HS-5 (cell line): ENCODE measurements around the gene MIB1.
"Not testable (repeated sequence)": the region's sequence is repeated elsewhere in the genome, so short reads cannot be mapped to it uniquely, and the experiment has no call there.

Experiments used
- DNase-seq: peaks from one replicate; pipeline ENCODE4 v3.0.0-alpha.2; 2012; ENCODE audit warnings: low read depth

Gene MIB1

DNA sequence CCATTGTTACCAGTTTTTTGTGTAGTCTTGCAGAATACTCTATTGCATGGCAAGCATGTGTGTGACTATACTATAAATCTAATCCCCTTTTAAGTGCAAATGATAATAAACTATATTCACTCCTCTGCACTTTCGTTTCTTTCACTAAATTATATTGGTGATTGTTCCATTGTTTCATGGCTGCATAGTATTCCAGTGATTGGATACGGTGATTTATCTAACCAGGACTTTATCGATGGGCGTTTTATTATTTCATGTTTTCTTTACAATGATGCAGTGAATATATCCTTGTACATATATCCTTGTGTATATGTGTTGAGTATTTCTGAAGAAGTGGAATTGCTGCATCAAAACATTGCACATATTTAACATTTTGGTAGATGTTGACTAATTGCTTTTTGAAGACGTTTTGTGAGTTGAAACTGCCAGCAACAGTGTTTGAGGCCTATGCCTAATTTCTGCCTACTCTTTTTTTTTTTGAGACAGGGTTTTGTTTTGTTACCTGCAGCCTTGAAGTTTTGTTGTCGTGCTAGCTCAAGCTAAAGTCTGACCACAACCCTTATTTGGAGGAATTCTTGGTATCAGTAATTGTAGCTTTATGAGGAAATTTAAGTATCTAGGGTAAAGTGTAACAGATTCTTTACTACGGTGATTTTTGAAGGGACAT, 2.7 kb downstream of the MIB1 start:
- no peak for DNase-seq

DNA sequence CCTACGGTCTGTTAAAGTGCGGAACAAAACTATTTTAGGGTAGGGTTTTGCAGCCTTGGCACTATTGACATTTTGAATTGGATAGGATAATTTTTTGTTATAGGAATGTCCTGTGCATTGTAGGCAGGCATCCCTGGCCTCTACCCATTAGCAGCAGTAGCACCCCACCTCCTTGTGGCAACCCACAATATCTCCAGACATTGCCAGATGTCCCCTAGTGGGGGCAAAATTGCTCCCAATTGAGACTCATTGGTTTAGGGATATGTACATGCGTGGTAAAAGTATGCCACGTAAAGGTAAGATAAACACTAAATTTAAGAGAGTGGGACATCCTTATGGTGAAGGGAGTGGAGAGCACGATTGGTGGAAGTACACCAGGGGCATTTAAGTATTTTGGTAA, 4.6 kb downstream of the MIB1 start:
- no peak for DNase-seq

DNA sequence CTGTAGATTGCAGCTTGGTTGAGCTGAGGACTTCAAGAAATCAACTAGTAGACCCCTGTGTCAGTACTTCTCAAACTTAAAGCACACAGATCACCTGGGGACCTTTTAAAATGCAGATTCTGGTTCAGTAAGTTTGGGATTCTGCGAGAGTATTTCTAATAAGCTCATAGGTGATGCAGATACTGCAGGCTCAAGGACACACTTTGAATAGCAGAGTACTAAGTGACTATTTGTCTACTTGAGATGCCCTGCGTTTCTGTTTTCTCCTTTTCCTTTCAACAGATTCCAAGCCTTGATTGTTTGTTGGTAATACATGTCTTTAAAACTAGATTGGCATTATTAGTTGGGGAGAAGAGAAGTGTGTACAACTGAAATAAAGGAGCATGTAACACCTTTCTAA, 6.7 kb downstream of the MIB1 start:
- no peak for DNase-seq

DNA sequence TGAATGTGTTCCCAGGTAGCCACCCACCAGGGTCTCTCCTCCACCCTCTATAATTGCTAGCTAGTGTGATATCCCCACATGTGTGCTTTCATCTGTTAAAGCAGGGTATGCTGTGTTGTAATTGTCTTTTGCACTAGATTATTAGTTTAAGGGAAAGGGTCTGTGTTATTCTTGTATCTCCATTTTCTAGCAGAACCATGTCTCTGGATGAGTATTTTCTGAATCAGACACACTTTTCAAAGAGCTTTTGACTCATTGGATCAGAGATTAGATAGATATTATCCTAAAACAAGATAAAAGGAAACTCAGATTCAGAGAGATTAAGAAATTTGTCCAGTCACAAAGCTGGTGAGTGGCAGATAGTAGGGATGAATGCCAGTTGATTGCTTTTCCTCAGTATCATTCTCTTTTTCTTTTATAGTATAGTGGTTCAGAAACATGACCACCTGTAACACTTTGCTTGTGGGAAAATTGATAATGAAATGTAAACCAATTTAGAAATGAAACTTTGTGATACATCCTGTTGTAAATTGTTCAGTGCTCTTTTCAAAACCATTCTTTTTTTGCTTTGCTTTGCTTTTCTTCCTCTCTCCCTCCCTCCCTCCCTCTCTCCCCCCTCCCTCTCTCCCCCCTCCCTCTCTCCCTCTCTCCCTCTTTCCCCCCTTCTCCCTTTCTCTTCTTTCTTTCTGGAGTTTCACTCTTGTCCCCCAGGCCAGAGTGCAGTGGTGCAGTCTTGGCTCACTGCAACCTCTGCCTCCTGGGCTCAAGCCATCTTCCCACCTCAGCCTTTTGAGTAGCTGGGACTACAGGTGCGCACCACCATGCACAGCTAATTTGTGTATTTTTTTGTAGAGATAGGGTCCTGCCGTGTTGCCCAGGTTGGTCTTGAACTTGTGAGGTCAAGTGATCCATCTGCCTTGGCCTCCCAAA, 7.4 kb downstream of the MIB1 start:
- no peak for DNase-seq

DNA sequence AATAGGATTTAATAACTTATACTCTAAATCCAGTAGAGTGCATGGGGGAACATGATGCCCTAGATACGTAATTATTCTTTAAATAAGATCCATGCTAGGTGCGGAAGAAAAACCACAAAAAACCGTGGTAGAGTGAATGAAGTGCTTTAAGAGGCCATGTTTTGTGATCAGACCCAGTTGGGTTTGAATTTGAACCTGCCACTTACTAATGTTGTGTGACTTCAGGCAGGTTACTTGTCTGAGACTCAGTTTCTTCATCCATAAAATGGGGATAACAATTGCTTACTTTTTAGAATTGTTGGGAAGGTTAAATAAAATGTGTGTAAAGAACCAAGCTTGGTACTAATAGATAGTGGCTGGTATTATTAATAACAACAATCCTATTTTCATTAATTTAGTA, 17.2 kb downstream of the MIB1 start:
- no peak for DNase-seq

DNA sequence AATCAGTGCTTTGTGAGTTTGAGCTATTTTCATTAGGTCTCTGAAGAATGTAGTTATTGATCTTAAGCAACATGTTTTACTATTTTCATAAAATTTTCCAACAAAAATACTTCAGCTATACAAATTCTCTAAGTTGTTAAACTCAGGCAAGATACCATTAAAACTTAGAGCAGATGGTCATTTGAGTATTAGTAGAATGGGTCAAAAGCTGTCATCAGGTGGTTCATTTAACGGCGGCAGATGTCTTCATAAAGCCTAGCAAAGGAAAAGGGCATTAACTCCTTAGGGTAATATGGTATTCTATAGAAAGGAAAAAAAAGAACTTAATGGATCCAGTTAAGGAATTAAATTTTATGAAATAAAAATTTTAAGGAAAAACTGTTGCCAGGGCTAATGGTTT, 19.2 kb downstream of the MIB1 start:
- no peak for DNase-seq

DNA sequence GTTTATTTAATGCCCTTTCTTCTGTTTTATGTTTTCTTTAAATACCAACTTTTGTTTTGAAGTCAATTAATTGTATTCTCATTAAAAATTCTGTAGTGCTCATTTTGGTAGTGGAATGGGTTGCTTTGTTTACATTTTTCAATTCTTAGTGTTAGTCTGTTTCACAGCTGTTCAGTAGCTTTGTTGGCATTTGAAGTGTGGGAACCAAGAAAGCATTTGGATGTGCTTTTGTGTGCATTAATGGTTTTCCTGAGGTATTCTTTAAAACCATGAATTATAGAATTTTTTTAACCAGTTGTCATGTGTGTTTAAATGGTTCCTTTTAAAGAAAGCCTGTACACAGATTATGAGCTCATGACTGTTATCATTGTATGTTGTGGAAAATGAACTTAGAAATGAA, 19.7 kb downstream of the MIB1 start:
- DNase-seq: no peak

DNA sequence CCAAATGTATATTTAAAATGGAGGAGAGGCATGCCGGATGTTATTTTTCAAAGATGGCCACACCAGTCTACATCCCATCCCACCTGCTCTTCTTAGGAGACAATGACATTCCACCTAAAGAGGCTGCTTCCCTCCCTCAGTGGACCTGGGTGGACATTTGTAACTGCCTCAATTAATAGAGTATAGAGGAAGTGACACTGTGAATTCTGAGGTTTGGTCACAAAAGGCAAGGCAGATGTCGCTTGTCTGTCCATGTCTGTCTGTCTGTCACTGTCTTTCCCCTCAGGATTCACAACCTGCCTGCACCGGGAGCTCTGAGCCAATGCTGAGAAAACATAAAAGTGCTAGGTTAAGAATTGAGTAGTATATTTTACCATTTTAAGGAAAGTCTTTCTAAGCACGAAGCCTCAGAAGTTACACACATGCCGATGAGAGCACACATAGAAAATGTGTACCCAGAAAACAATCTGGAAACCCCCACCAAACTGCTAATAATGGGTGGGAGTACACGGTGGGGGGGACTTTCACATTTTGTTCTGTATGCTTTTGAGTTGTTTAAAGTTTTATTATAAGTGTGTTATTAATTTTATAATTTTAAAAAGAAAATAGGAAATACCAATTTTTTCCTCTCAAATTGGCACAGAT, 21.0 kb downstream of the MIB1 start:
- DNase-seq: no peak

DNA sequence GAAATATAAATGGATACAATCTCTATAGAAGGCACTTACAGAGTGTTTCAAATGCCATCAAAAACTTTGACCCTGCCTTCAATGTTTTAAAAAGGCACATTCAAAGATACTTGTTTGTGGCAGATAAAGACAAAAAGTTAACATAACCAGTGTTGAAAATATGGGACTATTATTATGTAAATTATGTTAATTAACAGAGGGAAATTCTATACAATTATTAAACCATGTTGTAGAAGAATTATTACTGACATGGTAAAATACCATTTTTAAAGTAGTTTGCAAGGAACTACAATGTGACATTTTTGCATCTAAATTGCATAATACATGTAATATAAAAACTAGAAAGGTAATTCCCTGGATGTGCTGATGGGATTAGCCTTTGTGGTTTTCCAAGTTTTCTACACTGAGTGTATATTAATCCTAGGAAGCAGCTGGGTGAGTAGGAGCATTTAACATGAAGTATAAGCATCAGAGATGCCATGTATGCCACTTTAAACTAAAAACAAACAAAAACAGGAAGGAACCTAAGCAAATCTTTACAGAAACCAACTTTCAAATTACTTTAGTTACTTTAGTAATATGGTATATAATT, 21.7 kb downstream of the MIB1 start:
- no peak for DNase-seq

DNA sequence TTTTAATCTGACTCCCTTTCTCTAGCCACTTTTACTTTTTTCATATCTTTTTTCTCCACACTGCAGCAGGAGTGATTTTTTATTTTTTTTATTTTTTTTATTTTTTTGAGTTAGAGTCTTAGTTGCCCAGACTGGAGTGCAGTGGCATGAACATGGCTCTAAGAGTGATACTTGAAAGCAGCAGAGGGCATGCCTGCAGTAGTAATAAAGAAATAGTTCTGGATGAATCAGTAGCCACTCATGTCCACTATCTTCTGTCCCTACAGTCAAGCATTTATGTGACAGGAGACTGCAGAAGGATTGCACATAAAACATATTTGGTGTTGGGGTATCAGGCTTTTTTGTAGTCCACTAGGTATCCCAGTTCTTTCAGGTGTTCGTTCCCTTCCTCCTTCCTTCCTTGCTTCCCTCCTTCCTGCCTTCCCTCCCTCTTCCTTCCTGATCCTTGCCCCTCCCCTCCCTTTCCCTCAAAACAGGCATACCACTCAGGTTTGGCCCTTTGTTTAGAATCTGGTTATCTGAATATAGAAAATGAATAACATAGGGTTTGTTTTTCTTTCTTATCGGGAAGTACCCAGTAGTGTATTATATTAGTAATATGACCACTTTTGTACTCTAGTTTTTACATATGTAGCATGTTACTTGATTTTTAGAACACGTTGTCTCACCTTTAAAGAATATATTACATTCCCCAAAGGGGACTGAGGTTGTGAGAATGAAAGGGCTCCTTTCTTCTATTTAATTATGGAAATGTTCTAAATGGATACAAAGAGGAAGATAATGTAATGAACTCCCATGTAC, 23.5 kb downstream of the MIB1 start:
- DNase-seq: no peak

DNA sequence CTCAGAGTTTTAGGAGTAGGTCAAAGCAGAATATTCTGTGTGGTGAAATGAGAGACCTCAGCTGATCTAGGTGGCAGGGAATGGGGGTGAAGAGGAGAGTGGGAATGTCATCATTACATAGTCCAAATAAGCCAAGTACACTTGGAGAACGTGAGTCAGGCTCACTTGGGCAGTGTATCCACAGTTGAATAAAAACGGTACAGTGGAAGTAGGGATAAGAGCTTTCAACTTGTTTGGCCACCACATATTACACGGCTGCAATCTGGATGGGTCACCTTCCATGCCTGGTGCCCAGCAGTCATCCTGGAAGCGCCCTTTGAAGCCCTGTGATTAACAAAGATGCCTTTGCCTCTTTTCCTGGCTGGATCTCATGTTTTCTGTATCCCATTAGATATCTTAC, 28.6 kb downstream of the MIB1 start:
- DNase-seq: no peak

DNA sequence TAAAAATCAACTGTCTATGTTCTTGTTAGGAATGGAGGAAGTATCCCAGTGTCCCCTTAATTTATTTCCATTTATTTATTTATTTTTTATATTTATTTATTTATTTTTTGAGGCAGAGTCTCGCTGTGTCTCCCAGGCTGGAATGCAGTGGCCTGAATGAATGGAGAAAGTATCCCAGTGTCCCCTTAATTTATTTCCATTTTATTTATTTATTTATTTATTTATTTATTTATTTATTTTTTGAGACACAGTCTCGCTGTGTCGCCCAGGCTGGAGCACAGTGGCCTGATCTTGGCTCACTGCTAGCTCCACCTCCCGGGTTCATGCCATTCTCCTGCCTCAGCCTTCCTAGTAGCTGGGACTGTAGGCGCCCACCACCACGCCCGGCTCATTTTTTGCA, 34.1 kb downstream of the MIB1 start:
- no peak for DNase-seq

DNA sequence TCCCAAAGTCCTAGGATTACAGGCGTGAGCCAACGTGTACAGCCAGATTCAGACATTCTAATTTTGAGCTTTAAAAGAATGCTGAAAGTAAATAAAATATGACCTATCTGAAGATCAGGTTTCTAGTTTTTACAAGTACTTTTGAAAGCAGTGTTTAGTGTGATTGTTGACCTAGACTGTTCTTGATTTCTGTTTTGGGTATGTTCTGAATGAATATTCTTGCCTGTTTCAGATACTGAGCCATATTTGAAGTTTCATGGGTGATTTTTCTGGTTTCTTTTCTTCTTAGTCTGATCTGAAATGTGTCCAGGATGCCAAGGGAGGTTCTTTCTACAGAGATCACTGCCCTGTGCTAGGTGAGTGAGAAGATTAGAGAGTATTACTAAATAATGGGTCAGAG, 37.2 kb downstream of the MIB1 start:
- DNase-seq: no peak

DNA sequence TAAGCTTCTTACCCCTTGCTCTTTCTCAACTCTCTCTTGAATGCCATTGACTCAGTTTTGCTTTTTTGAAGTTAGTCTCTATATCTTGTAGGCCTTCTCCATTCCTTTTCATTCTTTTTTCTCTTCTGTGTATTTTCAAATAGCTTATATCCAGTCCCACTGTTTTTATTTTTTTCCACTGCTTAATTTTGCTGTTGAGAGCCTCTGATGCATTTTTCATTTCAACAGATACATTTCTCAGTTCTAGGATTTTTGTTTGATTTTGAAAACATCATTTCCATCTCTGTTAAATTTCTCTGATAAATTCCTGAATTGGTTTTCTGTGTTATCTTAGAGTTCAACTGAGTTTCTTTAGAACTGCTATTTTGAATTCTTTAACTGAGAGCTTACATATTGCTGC, 45.9 kb downstream of the MIB1 start:
- no peak for DNase-seq

DNA sequence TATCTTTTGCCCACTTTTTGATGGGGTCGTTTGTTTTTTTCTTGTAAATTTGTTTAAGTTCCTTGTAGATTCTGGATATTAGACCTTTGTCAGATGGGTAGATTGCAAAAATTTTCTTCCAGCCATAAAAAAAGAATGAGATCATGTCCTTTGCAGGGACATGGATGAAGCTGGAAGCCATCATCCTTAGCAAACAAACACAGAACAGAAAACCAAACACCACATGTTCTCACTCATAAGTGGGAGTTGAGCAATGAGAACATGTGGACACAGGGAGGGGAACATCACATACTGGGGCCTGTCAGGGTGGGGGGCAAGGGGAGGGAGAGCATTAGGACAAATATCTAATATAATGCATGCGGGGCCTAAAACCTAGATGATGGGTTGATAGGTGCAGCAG, 55.5 kb downstream of the MIB1 start:
- not testable (repeated sequence) for DNase-seq

DNA sequence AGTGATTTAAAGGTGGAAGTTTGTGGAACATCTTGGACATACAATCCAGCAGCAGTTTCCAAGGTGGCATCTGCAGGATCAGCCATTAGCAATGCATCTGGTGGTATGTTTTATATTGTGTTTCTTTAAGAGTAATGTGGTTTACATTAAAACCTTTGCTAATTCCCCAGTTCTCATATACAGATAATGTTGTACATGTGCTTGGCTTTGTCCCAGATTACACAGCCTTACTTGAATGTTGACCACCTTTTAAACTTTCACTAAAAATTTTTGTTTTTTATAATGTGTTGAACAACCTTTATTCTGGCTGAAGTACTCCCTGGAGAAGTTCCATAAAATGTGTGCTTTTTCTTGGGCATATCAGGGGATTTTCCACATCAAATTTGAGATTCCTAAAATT, 57.5 kb downstream of the MIB1 start:
- DNase-seq: no peak

DNA sequence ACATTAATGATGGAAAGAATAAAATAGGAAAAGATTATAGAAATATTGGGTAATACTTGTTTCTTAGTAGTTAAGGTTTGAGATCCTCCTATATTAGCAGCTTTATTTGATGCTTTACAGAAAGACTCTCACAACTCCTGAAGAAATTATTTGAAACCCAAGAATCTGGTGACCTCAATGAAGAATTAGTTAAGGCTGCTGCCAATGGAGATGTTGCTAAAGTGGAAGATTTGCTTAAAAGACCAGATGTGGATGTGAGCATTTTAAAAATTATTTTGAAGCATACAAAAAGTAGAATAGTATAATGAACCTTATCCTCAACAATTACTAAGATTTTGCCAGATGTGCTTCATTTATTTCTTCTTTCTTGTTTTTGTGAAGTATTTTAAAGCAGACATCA, 59.1 kb downstream of the MIB1 start:
- DNase-seq: no peak

DNA sequence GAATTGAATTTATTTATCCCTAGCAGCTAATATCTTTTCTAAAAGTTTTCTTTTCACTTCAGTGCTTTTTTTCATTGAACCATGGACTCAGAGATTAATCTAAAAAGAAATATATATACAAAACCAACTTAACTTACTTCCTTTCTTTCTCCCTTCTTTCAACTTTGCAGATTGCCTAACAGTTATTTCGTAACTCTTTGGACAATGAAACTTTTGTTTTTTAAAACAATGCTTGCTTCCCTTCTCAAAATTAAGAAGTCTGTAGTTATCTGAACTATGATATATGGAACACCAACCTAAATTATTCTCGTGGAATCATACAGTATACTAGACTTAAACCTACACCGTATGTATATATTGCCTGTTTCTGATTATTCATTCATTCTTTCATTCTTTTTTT, 62.9 kb downstream of the MIB1 start:
- no peak for DNase-seq

DNA sequence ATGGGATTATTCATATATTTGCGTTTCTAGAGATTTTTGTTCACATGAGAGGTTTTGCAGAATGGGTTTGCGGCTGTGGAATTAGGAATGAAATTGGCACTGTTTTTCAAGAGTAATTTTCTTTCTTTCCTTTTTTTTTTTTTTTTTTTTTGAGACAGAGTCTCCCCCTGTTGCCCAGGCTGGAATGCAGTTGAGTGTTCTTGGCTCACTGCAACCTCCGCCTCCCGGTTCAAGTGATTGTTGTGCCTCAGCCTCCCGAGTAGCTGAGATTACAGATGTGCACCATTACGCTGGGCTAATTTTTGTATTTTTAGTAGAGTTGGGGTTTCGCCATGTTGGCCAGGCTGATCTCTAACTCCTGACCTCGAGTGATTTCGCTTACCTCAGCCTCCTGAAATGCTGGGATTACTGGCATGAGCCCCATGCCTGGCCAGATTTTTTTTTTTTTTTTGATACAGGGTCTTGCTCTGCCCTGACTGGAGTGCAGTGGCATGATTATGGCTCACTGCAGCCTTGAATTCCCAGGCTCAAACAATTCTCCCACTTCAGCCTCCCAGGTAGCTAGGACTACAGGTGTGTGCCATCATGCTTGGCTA, 65.3 kb downstream of the MIB1 start:
- DNase-seq: no peak

DNA sequence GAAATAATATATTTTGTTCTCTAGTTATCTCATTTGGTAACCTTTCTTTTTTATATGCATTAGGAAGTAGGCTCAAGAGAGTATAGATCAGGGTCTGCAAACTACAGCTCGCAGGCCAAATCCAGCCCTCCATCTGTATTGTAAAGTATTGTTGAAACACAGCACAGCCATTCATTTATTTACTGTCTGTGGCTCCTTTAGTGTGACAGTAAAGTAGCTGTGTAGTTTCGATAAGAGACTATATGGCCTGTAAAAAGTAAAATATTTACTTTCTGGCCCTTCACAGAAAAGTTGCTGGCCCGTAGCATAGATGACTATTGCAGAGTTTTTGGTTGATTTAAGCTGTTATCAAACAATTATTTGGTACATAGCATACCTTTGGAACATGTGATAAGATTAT, 67.6 kb downstream of the MIB1 start:
- DNase-seq: no peak

DNA sequence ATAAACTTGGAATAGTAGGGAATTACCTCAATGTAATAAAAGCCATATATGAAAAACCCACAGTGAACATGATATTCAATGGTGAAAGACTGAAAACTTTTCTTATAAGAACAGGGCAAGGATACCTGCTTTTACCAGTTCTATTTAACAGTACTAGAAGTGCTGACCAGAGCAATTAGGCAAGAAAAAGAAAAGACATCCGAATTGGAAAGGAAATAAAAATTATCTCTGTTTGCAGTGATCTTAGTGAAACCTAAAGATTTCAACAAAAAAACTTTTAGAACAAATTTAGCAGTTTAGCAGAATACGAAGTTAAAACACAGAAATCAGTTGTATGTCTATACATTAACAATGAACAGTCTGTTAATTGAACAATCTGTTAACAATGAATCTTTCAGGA, 69.1 kb downstream of the MIB1 start:
- no peak for DNase-seq

DNA sequence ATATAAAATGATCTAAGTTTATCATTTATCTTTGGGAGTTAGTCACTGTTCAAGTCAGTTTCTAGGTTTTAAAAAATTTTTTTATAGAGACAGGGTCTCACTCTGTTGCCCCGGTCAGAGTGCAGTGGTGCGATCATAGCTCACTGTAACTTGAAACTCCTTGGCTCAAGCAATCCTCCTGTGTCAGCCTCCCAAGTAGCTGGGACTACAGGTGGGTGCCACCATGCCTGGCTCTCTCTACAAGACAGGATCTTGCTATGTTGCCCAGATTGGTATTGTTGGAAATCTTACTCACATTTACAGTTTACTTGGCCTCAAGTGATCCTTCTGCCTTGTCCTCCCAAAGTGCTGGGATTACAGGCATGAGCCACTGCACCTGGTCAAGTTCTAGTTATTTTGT, 74.5 kb downstream of the MIB1 start:
- DNase-seq: no peak
